ENCODE measurements around the gene TBC1D19.
"Not testable (repeated sequence)": the region's sequence is repeated elsewhere in the genome, so short reads cannot be mapped to it uniquely, and the experiment has no call there.

Gene TBC1D19

DNA sequence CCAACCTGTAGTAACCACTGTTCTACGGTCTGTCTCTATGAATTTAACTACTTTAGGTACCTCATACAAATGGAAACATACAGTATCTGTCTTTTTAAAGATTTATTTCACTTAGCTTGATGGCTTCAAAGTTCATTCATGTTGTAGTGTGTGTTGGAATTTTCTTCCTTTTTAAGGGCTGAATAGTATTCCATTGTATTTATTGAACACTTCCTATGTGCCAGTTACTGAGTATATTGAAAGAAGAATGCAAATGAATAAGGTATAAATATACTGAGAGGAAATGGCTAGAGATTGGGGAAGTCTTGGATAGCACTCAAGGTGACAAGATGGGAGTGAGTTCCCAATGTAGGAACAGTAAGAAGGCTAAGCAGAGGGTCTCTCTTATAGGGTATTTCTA lies 17.3 kb downstream of the TBC1D19 start:
- no peak for DNase-seq (ENCODE audit: low spot score)

DNA sequence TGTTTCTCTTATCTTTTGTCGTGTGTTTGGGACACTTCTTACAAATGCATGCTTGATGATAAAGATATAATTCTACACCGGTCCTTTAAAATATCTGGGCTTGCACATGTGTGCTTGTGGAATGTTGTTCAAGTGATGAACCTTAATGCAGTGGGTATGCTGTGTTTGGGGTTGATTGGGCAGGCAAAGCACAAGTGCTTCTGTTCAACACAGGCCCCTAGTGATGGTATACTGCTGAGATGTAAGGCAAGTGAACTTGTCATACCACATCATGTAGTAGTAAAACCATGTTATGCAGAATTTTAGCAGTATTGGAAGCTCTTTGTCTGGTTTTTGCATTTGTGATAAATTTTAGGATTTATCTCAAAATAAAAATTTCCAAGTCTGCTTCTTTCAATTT lies 23.9 kb downstream of the TBC1D19 start:
- DNase-seq (ENCODE audit: low spot score), result no peak

DNA sequence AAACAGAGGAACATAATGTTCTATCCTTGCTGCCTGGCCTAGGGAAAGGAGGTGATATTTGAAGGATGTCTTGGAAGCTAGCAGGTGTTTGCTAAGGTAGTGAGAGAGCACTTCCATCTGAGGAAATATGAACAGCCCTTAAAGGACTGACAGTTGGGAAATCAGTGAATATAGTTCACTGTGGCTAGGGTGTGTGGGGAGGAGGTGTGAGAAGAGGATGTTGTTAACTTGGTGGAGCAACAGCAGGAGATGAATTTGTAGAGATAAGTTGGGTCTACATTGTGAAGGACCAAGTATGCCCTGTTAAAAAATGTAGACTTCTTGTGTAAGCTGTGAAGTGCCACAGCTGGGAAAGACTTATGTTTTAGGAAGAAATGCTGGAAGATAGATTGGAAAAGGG lies 25.5 kb downstream of the TBC1D19 start:
- DNase-seq (ENCODE audit: low spot score), result no peak

DNA sequence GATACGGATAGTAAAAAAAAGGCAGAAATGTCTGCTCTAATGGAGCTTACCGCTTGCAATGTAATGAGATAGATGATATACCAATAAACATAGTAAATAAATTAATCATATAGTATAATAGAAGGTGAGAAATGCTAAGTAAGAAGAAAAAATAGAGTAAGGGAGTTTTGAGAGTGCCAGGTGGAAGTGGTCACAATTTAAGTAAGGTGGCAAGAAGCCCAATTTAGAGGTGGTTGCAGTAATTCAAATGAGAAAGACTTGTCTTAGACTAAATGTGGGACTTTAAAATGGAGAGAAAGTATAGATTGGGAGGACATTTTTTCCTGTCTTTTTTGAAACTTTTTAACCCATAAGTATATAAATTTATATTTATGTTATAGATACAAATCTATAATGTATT lies 26.0 kb downstream of the TBC1D19 start:
- DNase-seq (ENCODE audit: low spot score), result no peak

DNA sequence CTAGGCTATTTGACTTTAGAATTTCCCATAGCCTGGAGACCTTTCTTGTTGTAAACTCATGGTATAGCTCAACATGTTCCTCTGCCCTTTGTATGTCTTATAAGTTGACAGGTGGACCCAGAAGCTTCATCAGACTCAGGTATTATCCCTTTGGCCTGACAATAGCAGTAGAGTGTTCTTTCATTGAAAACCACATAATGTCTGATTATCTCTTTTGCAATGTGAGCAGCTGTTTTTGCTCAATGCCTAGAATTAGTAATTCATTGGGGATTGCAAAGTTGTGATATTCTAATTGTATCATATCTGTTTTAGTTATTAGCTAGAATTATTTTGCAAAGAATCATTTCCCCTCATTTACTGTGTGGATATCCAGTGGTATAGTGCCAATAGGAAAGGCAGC lies 27.5 kb downstream of the TBC1D19 start:
- DNase-seq (ENCODE audit: low spot score), result no peak

DNA sequence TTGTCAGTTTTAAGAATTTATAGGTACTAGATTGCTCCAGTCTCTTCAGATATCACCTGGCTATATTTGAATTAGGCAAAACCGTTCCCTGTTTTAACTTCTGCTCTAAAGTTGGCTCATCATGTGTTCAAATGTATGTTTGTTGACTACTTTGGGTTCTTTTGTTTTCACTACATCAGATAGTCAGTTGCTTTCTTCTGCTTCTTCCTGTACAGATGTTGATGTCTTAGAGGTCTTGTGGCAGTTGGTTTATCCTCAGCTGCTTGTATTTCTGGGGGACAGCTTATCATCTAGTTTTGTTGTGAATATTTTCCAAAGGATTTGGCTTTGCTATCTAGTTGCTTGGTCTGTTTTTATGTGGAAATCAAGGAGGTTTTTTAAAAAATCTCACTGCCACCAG lies 28.0 kb downstream of the TBC1D19 start:
- DNase-seq (ENCODE audit: low spot score), result no peak

DNA sequence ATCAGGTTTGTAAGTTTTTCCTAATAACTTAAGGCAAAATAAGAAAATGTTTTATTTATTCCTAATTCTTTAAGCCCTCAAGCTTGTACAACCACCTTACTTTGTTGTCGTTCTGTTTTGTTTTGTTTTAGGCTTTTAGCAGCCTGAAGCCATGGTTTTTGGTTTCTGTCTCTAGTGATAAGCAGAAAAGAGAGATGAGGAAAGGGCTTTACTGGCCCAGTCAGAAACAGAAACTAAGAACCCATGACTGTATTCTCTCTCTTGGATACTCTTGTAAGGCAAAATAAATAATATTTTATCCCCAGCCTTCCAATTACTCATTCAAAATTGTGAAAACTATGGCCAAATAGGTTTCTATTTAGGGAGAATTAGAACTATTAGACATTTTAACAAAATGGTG lies 29.4 kb downstream of the TBC1D19 start:
- DNase-seq (ENCODE audit: low spot score), result no peak

DNA sequence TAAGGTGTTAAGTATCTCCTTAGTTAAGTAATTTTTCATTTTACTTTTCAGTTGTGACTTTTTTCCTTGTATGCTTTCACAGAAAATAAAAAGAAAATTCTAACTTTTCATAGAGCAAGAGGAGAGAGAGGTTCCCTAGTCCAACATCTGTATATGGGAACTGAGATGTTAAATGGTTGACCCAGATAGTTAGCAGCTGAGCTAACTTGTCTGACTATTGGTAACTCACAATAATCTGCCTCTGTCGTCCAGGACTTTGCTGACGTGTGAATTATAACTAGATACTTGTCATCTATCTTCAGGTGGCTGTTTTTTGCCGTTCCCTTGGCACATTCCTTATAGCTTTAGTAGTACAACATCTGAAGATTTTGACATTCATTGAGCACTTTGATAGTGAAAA lies 29.9 kb downstream of the TBC1D19 start:
- no peak for DNase-seq (ENCODE audit: low spot score)

DNA sequence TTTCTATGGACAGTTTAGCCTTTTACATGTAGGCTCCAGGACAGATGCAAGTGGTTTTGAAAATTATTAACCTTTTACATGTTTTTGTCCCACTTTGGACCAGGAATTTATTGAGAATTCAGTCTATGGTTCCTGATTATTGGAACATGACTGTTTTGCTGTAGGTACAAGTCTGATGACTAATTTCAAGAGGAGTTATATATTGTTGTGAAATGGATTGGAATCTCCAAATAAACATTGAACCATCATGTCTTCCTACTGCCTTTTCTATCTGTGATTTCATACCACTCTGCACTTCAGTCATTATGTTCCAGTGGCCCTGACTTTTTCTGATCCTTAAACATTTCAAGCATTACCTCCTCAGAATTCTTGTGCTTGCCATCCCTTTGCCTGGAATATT lies 35.9 kb downstream of the TBC1D19 start:
- no peak for DNase-seq (ENCODE audit: low spot score)

DNA sequence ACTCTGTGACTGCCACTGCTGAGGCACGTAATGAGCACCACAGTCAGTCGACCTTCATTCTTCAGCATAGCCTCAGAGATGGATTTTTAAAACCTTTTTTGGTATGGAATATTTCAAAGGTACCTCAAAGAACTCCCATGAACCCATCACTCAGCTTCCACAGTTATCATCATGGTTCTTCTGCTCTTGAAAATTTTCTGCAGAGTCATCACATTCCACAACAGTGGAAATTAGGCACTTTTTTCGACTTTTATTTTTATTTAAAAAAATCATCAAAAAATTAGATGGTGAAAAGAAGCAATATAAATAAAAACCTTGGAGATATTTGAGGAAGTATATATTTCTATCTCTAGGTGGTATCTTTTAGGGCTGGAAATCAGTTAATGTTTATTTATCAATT lies 37.5 kb downstream of the TBC1D19 start:
- no peak for DNase-seq (ENCODE audit: low spot score)

DNA sequence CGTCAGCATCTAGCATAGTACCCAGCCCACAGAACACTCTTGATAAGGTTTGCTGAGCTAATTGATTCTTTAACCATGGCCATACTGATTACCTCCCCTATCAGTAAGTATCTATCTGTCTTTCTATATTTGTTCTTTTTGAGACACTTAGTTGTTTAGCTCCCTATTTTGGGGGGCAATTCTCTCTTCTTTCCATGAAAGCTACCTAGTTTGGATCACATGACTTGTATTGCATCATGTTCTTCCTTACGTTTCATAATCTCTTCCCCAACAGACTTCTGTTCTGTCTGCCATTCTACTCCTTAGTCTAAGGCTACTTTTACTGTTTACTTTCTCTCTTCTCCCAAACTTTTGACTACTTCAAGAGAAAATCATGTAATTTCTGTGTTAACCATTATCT lies 39.0 kb downstream of the TBC1D19 start:
- DNase-seq (ENCODE audit: low spot score), result no peak

DNA sequence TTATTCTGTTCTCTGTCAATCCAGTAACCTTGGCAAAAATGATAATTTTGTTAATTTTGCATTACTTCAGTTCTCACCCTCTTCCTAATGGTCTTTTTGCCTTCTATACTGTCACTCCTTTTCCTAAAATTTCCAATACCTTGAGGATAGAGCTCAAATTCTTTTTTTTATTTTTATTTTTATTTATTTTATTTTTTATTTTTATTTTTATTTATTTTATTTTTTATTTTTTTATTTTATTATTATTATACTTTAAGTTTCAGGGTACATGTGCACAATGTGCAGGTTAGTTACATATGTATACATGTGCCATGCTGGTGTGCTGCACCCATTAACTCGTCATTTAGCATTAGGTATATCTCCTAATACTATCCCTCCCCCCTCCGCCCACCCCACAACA lies 42.8 kb downstream of the TBC1D19 start:
- DNase-seq (ENCODE audit: low spot score), result not testable (repeated sequence)

DNA sequence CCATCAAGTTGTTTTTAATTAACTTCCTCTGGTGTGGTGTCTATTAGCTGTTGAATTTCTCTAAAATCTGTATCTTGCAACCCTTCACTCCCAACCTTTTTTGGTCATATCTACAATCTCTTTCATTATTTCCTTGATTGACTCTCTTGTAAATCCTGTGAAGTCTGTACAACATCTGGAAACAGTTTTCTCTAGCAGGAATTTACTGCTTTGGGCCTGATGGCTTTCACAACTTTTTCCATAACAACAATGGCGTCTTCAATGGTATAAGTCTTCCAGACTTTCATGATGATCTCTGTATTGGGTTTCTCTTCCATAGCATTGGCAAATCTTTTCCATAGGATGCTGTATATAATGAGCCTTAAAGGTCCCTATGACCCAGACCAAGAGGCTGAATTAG lies 49.0 kb downstream of the TBC1D19 start:
- no peak for DNase-seq (ENCODE audit: low spot score)

DNA sequence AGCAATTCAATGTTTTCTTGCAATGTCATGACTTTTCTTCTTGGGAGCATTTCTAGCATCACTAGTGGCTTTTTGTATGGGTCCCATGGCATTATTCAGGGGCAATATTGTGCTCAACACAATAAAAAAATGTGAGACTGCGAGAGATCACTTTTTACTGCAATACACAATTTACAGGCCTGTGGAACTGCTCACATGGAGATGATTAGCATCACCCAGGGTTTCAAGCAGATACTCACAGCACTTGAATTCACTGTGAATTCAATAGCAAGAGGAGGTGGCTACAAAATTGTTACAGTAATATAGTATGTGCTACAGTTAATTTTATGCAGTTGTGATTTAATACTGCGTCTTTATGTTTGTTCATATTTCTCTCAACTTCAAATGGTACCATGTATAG lies 50.4 kb downstream of the TBC1D19 start:
- DNase-seq (ENCODE audit: low spot score), result no peak

DNA sequence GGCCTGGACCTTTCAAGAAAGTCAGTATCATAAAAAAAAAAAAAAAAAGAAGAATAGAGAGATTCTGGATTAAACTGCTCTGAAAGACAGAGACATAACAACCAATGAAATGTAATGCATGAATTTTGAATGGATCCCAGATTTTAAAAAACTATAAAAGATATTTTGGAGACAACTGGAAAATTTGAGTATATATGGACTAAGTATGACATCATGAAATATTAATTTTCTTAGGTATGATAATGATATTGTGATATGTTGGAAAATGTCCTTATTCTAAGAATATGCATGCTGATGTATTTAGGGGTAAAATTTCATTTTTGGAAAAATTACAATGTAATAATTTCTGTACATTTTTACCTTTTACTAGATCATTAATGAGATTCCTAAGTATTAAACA lies 52.6 kb downstream of the TBC1D19 start:
- no peak for DNase-seq (ENCODE audit: low spot score)

DNA sequence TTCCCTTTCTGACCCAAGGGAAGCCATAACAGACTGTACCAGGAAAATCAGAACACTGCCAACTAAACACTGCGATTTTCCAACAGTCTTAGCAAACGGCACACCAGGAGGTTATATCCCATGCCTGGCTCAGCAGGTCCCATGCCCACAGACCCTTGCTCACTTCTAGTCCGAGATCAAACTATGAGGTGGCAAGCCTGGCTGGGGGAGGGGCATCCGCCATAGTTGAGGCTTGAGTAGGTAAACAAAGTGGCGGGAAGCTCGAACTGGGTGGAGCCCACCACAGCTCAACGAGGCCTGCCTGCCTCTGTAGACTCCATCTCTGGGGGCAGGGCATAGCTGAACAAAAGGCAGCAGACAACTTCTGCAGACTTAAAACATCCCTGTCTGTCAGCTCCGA lies 56.8 kb downstream of the TBC1D19 start:
- DNase-seq (ENCODE audit: low spot score), result not testable (repeated sequence)

DNA sequence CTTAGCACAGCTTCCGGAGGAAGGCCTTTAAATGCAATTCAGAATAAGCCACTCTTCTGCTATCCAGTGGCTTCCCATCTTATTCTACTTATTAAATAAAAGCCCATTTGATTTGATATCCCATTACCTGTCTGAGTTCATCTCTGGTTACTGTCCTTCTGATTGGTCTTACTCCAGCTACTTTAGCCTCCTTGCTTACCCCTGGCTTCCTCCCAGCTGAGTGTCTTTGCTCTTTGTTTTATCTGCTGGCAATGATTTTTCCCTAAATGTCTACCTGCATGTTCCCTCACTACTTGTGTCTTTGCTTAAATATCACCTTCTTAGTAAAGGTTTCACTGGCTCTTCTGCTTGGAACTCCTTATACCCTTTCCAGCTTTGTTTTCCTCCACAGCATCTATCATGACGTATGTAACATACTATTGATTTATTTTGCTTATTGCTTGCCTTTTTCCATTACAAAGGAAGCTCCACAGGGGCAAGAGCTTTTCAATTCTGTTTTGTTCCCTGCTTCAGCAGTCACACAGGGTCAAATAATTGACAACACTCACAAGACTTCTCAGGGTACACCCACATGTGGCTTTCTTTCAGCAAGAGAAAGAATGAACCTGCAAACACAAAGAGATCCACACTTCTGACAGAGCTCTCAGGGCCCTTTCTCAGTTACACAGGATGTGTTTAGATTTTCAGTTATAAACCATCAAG lies 63.8 kb downstream of the TBC1D19 start:
- no peak for DNase-seq (ENCODE audit: low spot score)

DNA sequence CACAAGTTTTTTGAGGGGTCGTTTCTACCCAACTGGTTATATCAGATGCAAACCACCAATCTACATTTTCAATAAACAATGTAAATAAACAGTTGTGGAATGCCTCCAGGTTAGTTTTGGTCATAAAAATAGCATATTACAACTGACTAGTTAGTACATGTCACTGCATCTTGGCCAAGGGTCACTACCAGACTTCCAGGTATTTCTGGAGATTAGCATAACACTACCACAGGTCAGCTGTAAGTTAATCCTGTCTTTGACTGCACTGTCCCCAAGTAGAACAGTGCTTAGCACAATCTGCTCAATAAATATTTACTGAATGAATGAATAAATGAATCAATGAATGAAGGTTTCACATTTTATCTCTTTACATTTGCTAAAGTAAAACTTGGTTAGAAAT lies 64.4 kb downstream of the TBC1D19 start:
- no peak for DNase-seq (ENCODE audit: low spot score)

DNA sequence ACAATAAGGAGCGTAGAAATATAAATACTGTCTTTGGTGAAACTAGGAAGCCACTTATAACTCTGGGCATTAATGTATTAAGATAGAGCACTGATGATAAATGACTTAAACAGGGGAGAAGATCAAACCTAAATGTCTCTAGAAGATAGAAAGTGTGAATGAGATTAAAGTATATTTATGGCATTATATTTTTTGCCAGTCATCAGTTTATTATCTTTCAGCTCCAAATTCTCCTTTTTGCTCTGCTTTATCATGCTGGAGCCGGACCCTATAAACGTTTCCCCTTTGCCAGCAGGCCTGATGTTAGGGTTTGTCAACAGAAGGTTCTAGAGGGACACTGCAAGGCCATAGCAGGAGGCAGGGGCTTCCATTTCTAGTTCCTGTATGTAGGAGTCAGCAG lies 76.4 kb downstream of the TBC1D19 start:
- DNase-seq (ENCODE audit: low spot score), result no peak

DNA sequence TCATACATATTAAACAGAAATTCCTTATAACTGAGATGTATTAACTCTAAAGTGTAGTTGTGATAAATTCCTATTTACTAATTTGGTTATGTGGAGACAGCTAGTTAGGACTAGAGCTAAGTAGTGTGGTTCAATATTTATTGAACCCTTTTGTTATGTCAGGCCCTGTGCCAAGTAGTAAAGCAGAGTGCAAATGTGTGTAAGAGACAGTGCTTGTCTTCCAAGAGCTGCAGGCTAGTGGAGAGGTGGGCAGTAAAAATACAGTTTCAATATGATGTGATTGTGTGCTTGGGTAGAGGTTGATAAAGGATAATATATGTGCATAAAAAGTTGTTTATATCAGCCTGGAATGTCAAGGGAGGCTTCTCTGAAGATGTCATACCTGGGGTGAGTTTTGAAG lies 80.0 kb downstream of the TBC1D19 start:
- no peak for DNase-seq (ENCODE audit: low spot score)

DNA sequence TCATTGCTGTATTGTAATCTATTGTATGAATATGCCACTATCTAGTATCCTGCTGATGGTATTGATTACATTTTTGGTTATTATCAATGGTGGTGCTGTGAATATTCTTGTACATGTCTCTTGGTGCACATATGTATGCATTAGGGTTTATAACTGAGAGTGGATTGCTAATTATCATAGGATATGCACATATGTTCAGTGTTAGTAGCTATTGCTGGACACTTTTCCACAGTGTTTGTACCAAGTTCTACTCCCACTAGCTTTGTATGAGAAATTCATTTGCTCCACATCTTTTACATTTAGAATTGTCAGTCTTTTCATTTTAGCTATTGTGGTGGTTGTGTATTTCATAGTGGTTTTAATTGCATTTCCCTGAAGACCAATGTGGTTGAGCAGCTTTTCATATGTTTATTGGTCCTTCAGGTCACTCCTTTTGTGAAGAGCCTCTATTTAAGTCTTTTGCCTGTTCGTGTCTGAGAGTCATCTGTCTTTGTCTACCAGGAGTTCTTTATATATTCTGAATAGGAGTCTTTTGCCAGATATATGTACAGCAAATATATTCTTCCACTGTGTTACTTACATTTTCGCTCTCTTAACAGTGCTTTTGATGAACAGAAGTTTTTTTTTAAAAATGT lies 87.1 kb downstream of the TBC1D19 start:
- no peak for DNase-seq (ENCODE audit: low spot score)

DNA sequence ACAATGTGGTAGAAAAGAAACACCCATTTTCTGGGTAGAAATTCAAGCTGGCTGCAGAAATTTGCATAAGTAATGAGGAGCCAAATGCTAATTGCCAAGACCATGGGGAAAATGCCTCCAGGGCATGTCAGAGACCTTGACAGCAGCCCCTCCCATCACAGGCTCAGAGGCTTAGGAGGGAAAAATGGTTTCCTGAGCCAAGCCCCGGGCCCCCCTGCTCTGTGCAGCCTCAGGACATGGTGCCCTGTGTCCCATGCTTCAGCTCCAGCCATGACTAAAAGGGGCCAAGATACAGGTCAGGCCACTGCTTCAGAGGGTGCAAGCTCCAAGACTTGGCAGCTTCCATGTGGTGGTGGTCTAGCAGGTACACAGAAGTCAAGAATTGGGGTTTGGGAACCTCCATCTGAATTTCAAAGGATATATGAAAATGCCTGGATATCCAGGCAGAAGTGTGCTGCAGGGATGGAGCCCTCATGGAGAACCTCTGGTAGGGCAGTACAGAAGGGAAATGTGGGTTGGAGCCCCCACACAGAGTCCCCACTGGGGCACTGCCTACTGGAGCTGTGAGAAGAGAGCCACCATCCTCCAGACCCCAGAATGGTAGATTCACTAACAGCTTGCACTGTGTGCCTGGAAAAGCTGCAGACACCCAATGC lies 95.3 kb downstream of the TBC1D19 start:
- not testable (repeated sequence) for DNase-seq (ENCODE audit: low spot score)

DNA sequence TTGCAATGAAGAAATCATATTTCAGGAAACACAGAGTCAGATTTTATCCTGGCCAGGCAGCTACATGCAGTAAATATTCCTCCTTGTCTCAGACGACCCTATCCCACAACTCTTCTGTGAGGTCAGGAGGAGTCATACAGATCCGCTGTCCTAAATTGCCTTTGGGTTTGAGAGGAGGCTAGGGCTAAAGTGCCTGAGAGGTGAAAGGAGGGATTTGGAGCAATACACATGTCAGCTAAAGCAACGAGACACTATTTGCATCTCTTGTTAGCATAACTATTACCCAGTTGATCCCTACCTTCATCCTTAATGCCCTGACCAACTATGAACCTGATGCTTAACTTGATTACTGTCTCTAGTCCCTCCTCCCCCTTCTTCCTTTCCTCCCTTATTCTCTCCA lies 98.6 kb downstream of the TBC1D19 start:
- no peak for DNase-seq (ENCODE audit: low spot score)

DNA sequence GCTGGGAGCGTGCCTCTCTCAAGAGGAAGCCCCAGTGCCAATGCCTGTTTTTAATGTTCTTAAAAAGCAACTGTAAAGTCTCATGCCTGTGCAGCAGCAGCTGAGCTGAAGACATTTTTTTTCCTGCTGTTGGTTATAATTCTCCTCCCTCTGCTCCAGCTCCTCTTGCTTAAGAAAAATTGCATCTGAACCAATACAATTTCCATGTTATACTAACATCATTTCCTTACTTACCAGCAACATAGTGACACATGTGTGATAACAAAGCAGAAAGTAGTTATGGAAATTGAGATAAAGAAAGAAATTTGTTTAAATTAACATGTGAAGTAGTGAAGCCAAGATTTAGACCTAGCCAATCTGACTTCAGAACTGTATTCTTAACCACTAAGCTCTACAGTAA lies 101.4 kb downstream of the TBC1D19 start:
- no peak for DNase-seq (ENCODE audit: low spot score)
